ENCODE measurements around the gene TNFRSF6B. TPM values are rescaled to one million over a fixed set of nuclear protein-coding genes. Genes with fewer than 3 reads are reported as not detected.

The TNFRSF6B gene
- total RNA-seq, 1 experiment from 2014 or later: not detected

- Histone ChIP-seq H4K20me1 (ENCODE audit: insufficient read depth) (no peaks in the 10 kb centered on the region), H3K4me3 (no peak overlapping the region), H3K27ac (0 out of 2 replicates have a peak overlapping the region, but pooled peaks have one; percentile 82), H3F3A (ENCODE audit: insufficient read depth, low read depth) (peaks cover 37% of the 10 kb centered on the region), H3K79me2 (ENCODE audit: low read depth) (peaks cover 9% of the 10 kb centered on the region; the same call in 1 of the 2 replicates), H3K27me3 (ENCODE audit: insufficient read depth, low read depth) (no peaks in the 10 kb centered on the region), H2AFZ (no peak overlapping the region), H3K36me3 (ENCODE audit: low read depth) (0 out of 2 replicates have a peak, but pooled peaks cover 14% of the 10 kb centered on the region), H3K4me1 (replicated peaks; ENCODE audit: insufficient read depth) (peaks cover 41% of the 10 kb centered on the region), H3K9me2 (ENCODE audit: insufficient read depth) (no peaks in the 10 kb centered on the region), H3K4me2 (no peak overlapping the region), H3K9me3 (ENCODE audit: insufficient read depth, low read depth) (no peaks in the 10 kb centered on the region)
- TF ChIP-seq CTCF (conservative IDR thresholded peaks at IDR 0.05): no peak
- no peak for TF ChIP-seq EZH2 (IDR thresholded peaks at IDR 0.05; ENCODE audit: low read depth)
- no TSS peak for BruUV-seq (replicated peaks)
- DNase-seq: no peak
- CTCF ChIA-PET: no interaction called here
- intact Hi-C loops (cut with micrococcal nuclease; ENCODE audit: unreplicated experiment): loop anchor here (10.0 kb wide), 1 partner anchor 96 kb away; no protein-coding TSS in a partner anchor
- POLR2A ChIA-PET (ENCODE audit: unreplicated experiment): no interaction called here
These were observed 16.0 kb upstream of the TNFRSF6B start for GRCh38 chr20:63680427-63680826.

GRCh38 chr20:63680857-63681608 lies 15.4 kb upstream of the TNFRSF6B start:
- DNase-seq: no peak
- Histone ChIP-seq H3K27me3 (ENCODE audit: insufficient read depth, low read depth) (no peaks in the 10 kb centered on the region), H3K79me2 (ENCODE audit: low read depth) (peaks cover 9% of the 10 kb centered on the region; the same call in 1 of the 2 replicates), H2AFZ (no peak overlapping the region), H4K20me1 (ENCODE audit: insufficient read depth) (no peaks in the 10 kb centered on the region), H3K36me3 (ENCODE audit: low read depth) (0 out of 2 replicates have a peak, but pooled peaks cover 8% of the 10 kb centered on the region), H3K4me3 (no peak overlapping the region), H3F3A (ENCODE audit: insufficient read depth, low read depth) (peaks cover 37% of the 10 kb centered on the region), H3K27ac (peak overlapping the region; percentile 82), H3K9me3 (ENCODE audit: insufficient read depth, low read depth) (no peaks in the 10 kb centered on the region), H3K9me2 (ENCODE audit: insufficient read depth) (no peaks in the 10 kb centered on the region), H3K4me2 (no peak overlapping the region), H3K4me1 (replicated peaks; ENCODE audit: insufficient read depth) (peaks cover 43% of the 10 kb centered on the region)
- ChIA-PET CTCF (no interaction called here), POLR2A (ENCODE audit: unreplicated experiment) (no interaction called here)
- TF ChIP-seq EZH2 (IDR thresholded peaks at IDR 0.05; ENCODE audit: low read depth): no peak
- TF ChIP-seq CTCF (conservative IDR thresholded peaks at IDR 0.05): no peak
- intact Hi-C loops (cut with micrococcal nuclease; ENCODE audit: unreplicated experiment): loop anchor here (10.0 kb wide), 1 partner anchor 96 kb away; no protein-coding TSS in a partner anchor
- no TSS peak for BruUV-seq (replicated peaks)

DNA sequence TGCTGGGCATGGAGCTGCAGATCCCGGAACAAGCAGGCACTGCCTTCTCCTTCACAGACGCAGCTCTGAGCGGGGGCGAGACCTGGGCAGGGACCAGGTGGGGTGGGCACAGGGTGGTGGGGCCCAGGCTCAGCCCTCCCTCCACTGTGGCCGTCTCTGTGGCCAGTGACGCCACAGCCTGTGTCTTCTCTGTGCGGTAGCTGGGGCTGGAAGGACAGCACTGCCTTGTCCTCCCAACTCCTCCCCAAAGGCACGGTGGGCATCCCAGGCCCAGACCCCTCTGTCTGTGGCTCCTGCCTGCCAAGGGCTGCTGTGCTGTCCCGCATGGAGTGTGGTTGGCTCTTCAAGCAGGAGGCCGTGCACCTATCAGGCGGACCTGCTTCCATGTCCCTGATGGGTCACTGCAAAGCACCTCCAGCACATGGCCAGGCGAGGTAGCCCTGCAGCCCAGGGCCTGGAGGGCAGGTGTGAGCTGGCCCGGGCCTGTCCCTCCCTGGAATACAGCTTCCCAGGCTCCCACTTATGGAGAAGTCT lies 14.8 kb upstream of the TNFRSF6B start:
- BruUV-seq (replicated peaks): no TSS peak
- Histone ChIP-seq H3K4me1 (replicated peaks; ENCODE audit: insufficient read depth) (peaks cover 50% of the 10 kb centered on the region), H3K9me2 (ENCODE audit: insufficient read depth) (no peaks in the 10 kb centered on the region), H3K27ac (peak overlapping the region; percentile 82), H2AFZ (no peak overlapping the region), H3K36me3 (ENCODE audit: low read depth) (0 out of 2 replicates have a peak, but pooled peaks cover 3% of the 10 kb centered on the region), H3F3A (ENCODE audit: insufficient read depth, low read depth) (peaks cover 37% of the 10 kb centered on the region), H4K20me1 (ENCODE audit: insufficient read depth) (no peaks in the 10 kb centered on the region), H3K27me3 (ENCODE audit: insufficient read depth, low read depth) (no peaks in the 10 kb centered on the region), H3K4me3 (no peak overlapping the region), H3K4me2 (peak overlapping the region; percentile 37), H3K79me2 (ENCODE audit: low read depth) (peaks cover 9% of the 10 kb centered on the region; the same call in 1 of the 2 replicates), H3K9me3 (ENCODE audit: insufficient read depth, low read depth) (no peaks in the 10 kb centered on the region)
- no peak for TF ChIP-seq CTCF (conservative IDR thresholded peaks at IDR 0.05)
- TF ChIP-seq EZH2 (IDR thresholded peaks at IDR 0.05; ENCODE audit: low read depth): no peak
- POLR2A ChIA-PET (ENCODE audit: unreplicated experiment): interaction anchor here (0.6 to 1.3 kb wide), 4 partner anchors 14 to 434 kb away, joined by 3 to 38 read pairs (median 8); no protein-coding TSS in a partner anchor
- CTCF ChIA-PET: no interaction called here
- DNase-seq: no peak
- intact Hi-C loops (cut with micrococcal nuclease; ENCODE audit: unreplicated experiment): loop anchor here (1.0 to 10.0 kb wide), 4 partner anchors 18 to 143 kb away; partner anchors contain the start of gene RTEL1

All from PC-9 (cell line).